OCI-LY7 (cell line): ENCODE data around the gene CLDN10. TPM values are rescaled to one million over a fixed set of nuclear protein-coding genes. Genes with fewer than 3 reads are reported as not detected.

Experiments used
- BruUV-seq: library from RNA; stranded (reverse); fragments of 400-500 nt; replicated peaks from 2 replicates; lab custom pipeline; 2021; lab: Mats Ljungman, UMichigan
- CTCF ChIA-PET: fragments of 300-600 bp; sonication (Branson Sonifier 250); formaldehyde crosslinking; loops from one replicate; lab custom pipeline; 2022; ENCODE audit warnings: antibody characterized with exemption; ENCODE audit not compliant: unreplicated experiment; lab: Charles Lee
- POLR2A ChIA-PET: fragments of 300-600 bp; sonication (Branson Sonifier 250); formaldehyde crosslinking; loops from one replicate; lab custom pipeline; 2022; ENCODE audit warnings: antibody characterized with exemption; lab: Charles Lee
- DNase-seq: peaks from one replicate; pipeline ENCODE4 v3.0.0-alpha.2; 2015; ENCODE audit warnings: low spot score
- H2AFZ ChIP-seq: fragments of 200-600 bp; sonication (generic), shearing (Covaris generic); 2 replicates; pipeline ENCODE4 v1.6.1; 2014; ENCODE audit warnings: mild to moderate bottlenecking, antibody characterized with exemption, low read length, moderate library complexity
- H3K27ac ChIP-seq: fragments of 200-600 bp; sonication (generic); 2 replicates; pipeline ENCODE4 v1.5.1; 2014; ENCODE audit warnings: mixed run types, low read depth, mild to moderate bottlenecking, moderate library complexity, low read length, inconsistent platforms; ENCODE audit not compliant: poor library complexity, severe bottlenecking
- H3K36me3 ChIP-seq: fragments of 200-600 bp; sonication (generic); 2 replicates; pipeline ENCODE4 v1.6.1; 2014; ENCODE audit warnings: mild to moderate bottlenecking, antibody characterized with exemption, low read length, moderate library complexity, mixed read lengths; ENCODE audit not compliant: insufficient read depth
- H3K4me1 ChIP-seq: fragments of 200-600 bp; sonication (generic); 2 replicates; pipeline ENCODE4 v1.5.1; 2014; ENCODE audit warnings: mild to moderate bottlenecking, low read length; ENCODE audit not compliant: insufficient read depth, poor library complexity, severe bottlenecking
- H3K4me2 ChIP-seq: fragments of 200-600 bp; sonication (generic); 2 replicates; pipeline ENCODE4 v1.6.1; 2014; ENCODE audit warnings: mild to moderate bottlenecking, low read length
- H3K4me3 ChIP-seq: fragments of 200-600 bp; sonication (generic); 2 replicates; pipeline ENCODE4 v1.5.1; 2014; ENCODE audit warnings: mild to moderate bottlenecking, low read depth, low read length; ENCODE audit not compliant: poor library complexity, severe bottlenecking
- H3K79me2 ChIP-seq: fragments of 200-600 bp; sonication (generic); 2 replicates; pipeline ENCODE4 v1.6.1; 2016; ENCODE audit warnings: low read depth, mild to moderate bottlenecking, low read length, moderate library complexity, mixed read lengths; ENCODE audit not compliant: insufficient read depth
- H3K9me2 ChIP-seq: fragments of 200-600 bp; sonication (generic); 2 replicates; pipeline ENCODE4 v1.6.1; 2016; ENCODE audit warnings: mild to moderate bottlenecking, low read length, mixed read lengths; ENCODE audit not compliant: insufficient read depth
- H3K9me3 ChIP-seq: fragments of 200-600 bp; sonication (generic); 2 replicates; pipeline ENCODE4 v1.6.1; 2014; ENCODE audit warnings: mild to moderate bottlenecking, mixed run types, low read length, mixed read lengths
- H4K20me1 ChIP-seq: fragments of 200-600 bp; sonication (generic); 2 replicates; pipeline ENCODE4 v1.6.1; 2014; ENCODE audit warnings: mild to moderate bottlenecking, antibody characterized with exemption, low read length, moderate library complexity, mixed read lengths; ENCODE audit not compliant: insufficient read depth
- EZH2phosphoT487 ChIP-seq: fragments of 200-600 bp; sonication (generic); IDR thresholded peaks from 2 replicates; pipeline ENCODE4 v1.6.1; 2018; ENCODE audit warnings: low read depth, borderline replicate concordance, mild to moderate bottlenecking, mixed run types, antibody characterized with exemption, low read length, moderate library complexity, mixed read lengths
- intact Hi-C: fragments of 100-400 bp; cut with micrococcal nuclease; formaldehyde crosslinking; loops from one replicate; pipeline ENCODE4 v1.10.0; 2022; ENCODE audit not compliant: unreplicated experiment
- total RNA-seq, 2 experiments: library from RNA; depleted of rRNA in 1 of 2; stranded (reverse); fragments of >200 nt in 1 of 2; shearing (Covaris generic) in 1 of 2; gene quantifications; 2 replicates each; pipeline ENCODE4 v1.2.3, GENCODE V29; 2014 to 2022
- TF ChIP-seq, protein P1 (sequence below): fragments of 200-600 bp; sonication (generic); conservative IDR thresholded peaks from 2 replicates; pipeline ENCODE4 v1.5.1; 2014; ENCODE audit warnings: mild to moderate bottlenecking, antibody characterized with exemption, low read length, moderate library complexity, mixed read lengths

The CLDN10 gene
- total RNA-seq, 2 experiments from 2014 or later, result not detected

DNA sequence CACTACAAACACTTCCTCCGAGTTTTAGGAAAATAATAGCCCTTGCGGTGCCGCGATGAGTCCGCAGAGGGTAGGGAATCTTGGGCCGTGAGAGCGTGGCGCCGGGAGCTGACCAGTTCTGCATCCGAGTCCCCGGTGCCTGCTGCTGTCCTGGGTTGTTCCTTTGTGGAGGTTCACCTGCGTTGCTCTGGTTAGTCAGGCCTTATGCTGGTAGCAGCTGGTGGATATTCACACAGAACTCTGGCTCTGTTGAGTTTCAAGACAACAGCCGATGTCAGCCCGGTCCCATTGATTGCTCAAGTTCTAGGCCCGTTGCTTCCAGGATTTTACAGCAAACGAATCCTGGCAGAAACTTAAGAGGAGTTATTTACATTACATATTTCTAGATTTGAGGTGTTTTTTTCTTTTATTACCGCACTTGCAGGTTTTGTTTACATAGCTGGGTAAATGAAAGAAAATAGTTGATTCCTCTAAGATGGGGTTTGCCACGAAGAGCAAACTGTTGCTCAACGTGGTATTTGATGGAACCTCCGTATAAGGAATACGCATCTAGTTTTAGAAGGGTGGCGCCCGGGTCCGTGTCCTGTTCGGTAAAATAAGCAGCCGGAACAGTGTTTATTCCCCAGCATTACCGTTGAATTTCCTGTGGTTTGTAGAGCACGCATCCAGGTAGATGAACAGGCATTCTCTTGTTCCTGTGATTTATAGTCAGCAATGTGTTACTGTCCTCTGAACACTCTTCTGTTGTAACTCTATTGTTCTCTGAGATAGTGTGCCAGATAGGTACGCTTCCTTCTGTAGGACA lies 1.3 kb downstream of the CLDN10 start:
- no peaks in the 10 kb centered on the region for H3K9me2 ChIP-seq
- ChIA-PET POLR2A (no interaction called here), CTCF (no interaction called here)
- no peak overlapping the region for H3K4me2 ChIP-seq
- TF ChIP-seq, protein P1, sequence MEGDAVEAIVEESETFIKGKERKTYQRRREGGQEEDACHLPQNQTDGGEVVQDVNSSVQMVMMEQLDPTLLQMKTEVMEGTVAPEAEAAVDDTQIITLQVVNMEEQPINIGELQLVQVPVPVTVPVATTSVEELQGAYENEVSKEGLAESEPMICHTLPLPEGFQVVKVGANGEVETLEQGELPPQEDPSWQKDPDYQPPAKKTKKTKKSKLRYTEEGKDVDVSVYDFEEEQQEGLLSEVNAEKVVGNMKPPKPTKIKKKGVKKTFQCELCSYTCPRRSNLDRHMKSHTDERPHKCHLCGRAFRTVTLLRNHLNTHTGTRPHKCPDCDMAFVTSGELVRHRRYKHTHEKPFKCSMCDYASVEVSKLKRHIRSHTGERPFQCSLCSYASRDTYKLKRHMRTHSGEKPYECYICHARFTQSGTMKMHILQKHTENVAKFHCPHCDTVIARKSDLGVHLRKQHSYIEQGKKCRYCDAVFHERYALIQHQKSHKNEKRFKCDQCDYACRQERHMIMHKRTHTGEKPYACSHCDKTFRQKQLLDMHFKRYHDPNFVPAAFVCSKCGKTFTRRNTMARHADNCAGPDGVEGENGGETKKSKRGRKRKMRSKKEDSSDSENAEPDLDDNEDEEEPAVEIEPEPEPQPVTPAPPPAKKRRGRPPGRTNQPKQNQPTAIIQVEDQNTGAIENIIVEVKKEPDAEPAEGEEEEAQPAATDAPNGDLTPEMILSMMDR, result no peak
- no peak for TF ChIP-seq EZH2phosphoT487
- H3K9me3 ChIP-seq, result no peaks in the 10 kb centered on the region
- H3K4me3 ChIP-seq, result no peak overlapping the region
- no peak overlapping the region for H3K27ac ChIP-seq
- no peak for DNase-seq
- H3K79me2 ChIP-seq, result no peaks in the 10 kb centered on the region
- no peak overlapping the region for H2AFZ ChIP-seq
- no peaks in the 10 kb centered on the region for H3K36me3 ChIP-seq
- BruUV-seq, result no TSS peak
- H4K20me1 ChIP-seq, result no peaks in the 10 kb centered on the region
- H3K4me1 ChIP-seq, result no peaks in the 10 kb centered on the region
- intact Hi-C loops, result no loop called here

DNA sequence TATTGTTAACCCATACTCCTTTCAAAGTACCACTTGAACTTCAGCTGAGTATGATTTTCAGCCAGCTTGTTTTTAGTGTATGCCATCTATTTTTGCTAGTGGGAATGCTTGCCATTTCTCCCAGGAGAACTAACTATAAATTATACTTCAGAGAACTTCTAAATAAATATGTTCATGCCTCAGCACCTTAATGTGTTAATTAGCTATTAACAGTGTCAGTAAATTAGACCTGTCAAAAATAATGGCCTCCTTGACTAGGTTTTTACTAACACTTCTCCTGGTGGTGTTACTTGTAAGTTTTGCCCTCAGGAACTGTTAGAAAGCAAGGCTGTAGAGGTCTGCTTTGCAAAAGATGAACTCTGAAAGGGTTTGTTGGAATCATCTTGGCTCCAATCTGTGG lies 4.5 kb downstream of the CLDN10 start:
- Histone ChIP-seq H3K4me3 (no peak overlapping the region), H3K36me3 (no peaks in the 10 kb centered on the region), H2AFZ (no peak overlapping the region), H3K27ac (no peak overlapping the region), H3K9me3 (no peaks in the 10 kb centered on the region), H3K4me1 (no peaks in the 10 kb centered on the region), H3K4me2 (no peak overlapping the region), H3K79me2 (no peaks in the 10 kb centered on the region), H3K9me2 (no peaks in the 10 kb centered on the region), H4K20me1 (no peaks in the 10 kb centered on the region)
- intact Hi-C loops, result no loop called here
- TF ChIP-seq, protein P1, result no peak
- no peak for TF ChIP-seq EZH2phosphoT487
- DNase-seq, result no peak
- POLR2A ChIA-PET, result no interaction called here
- BruUV-seq, result no TSS peak
- CTCF ChIA-PET, result no interaction called here

DNA sequence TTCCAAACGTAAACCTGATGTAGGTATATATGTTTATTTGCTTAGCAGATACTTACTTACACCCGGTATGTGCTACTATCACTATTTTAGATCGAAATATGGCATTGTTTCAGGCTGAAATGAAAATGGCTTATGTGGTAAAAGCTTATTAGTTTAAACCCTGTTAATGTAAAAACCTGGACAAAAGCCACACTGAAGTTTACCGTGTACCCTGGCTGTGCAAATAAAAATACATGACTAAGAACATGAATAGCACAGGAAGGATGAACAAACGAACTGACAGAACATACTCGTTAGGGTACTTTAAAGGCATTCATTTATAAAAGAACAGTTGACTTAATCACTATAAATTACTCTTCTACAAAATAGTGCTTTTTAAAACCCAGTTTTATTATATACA lies 6.6 kb downstream of the CLDN10 start:
- no peaks in the 10 kb centered on the region for H3K9me2 ChIP-seq
- H3K9me3 ChIP-seq, result no peaks in the 10 kb centered on the region
- POLR2A ChIA-PET, result no interaction called here
- no peak overlapping the region for H3K4me3 ChIP-seq
- no TSS peak for BruUV-seq
- intact Hi-C loops, result no loop called here
- no peaks in the 10 kb centered on the region for H3K36me3 ChIP-seq
- no peaks in the 10 kb centered on the region for H3K4me1 ChIP-seq
- TF ChIP-seq EZH2phosphoT487, result no peak
- TF ChIP-seq, protein P1, result no peak
- H3K79me2 ChIP-seq, result no peaks in the 10 kb centered on the region
- H4K20me1 ChIP-seq, result no peaks in the 10 kb centered on the region
- CTCF ChIA-PET, result no interaction called here
- DNase-seq, result no peak
- no peak overlapping the region for H3K27ac ChIP-seq
- no peak overlapping the region for H2AFZ ChIP-seq
- H3K4me2 ChIP-seq, result no peak overlapping the region
